CD4-positive, alpha-beta T cell (primary cell): ENCODE data around the gene C3orf80. TPM values are rescaled to one million over a fixed set of nuclear protein-coding genes. Genes with fewer than 3 reads are reported as not detected.

Source experiments
- ATAC-seq: fragments of 200-7000 bp; cut with Tn5 transposase; one replicate; pipeline ENCODE4 v1.10.0; 2022; ENCODE audit warnings: mild to moderate bottlenecking; ENCODE audit not compliant: poor library complexity
- CTCF ChIA-PET: fragments of 350-600 bp; sonication (Branson Sonifier 250); formaldehyde crosslinking; loops from one replicate; lab custom pipeline; 2021; ENCODE audit warnings: antibody characterized with exemption, inconsistent platforms; lab: Charles Lee
- POLR2A ChIA-PET: fragments of 350-600 bp; sonication (Branson Sonifier 250); formaldehyde crosslinking; loops from one replicate; lab custom pipeline; 2021; ENCODE audit warnings: antibody characterized with exemption, inconsistent platforms; lab: Charles Lee
- DNase-seq, 14 experiments: peaks; one replicate each; pipeline ENCODE4 v3.0.0-alpha.2; 2013 to 2020; ENCODE audit warnings: mixed read lengths in 2 of 14
- H3K27ac ChIP-seq, 2 donors: one replicate each; pipeline versions ENCODE4 v1.5.1 to v1.7.0; 2013; ENCODE audit warnings: low read length in 2 of 2, low read depth in 1 of 2, mild to moderate bottlenecking in 1 of 2
- H3K27me3 ChIP-seq, 2 experiments: 1 replicate in 1 of 2; 2 replicates in 1 of 2; pipeline versions ENCODE4 v1.6.1 to v1.7.0; 2013; ENCODE audit warnings: low read length in 2 of 2, control low read depth in 1 of 2, mild to moderate bottlenecking in 1 of 2, moderate library complexity in 1 of 2; ENCODE audit not compliant: insufficient read depth in 2 of 2, control insufficient read depth in 1 of 2
- H3K36me3 ChIP-seq: one replicate; pipeline ENCODE4 v1.6.1; 2013; ENCODE audit warnings: low read length, control low read depth; ENCODE audit not compliant: insufficient read depth
- H3K4me1 ChIP-seq: one replicate; pipeline ENCODE4 v1.6.1; 2013; ENCODE audit warnings: low read length, control low read depth; ENCODE audit not compliant: insufficient read depth
- H3K4me3 ChIP-seq: one replicate; pipeline ENCODE4 v1.5.1; 2013; ENCODE audit warnings: mild to moderate bottlenecking, low read length, moderate library complexity
- H3K9me3 ChIP-seq, 2 experiments: 1 replicate in 1 of 2; 2 replicates in 1 of 2; pipeline versions ENCODE4 v1.6.1 to v1.7.0; 2013; ENCODE audit warnings: low read length in 2 of 2, mild to moderate bottlenecking in 2 of 2, control low read depth in 1 of 2, moderate library complexity in 1 of 2; ENCODE audit not compliant: control insufficient read depth in 1 of 2, insufficient read depth in 1 of 2
- H3K27ac Mint-ChIP-seq: one replicate; pipeline ENCODE4 v1.8.0; 2020; ENCODE audit warnings: mixed read lengths
- H3K27me3 Mint-ChIP-seq: one replicate; pipeline ENCODE4 v1.8.0; 2021; ENCODE audit warnings: mixed read lengths
- H3K36me3 Mint-ChIP-seq: one replicate; pipeline ENCODE4 v1.8.0; 2021; ENCODE audit warnings: low read depth, mixed read lengths
- H3K4me1 Mint-ChIP-seq: one replicate; pipeline ENCODE4 v1.8.0; 2021; ENCODE audit warnings: low read depth, mixed read lengths
- H3K4me3 Mint-ChIP-seq: one replicate; pipeline ENCODE4 v1.8.0; 2020; ENCODE audit warnings: mild to moderate bottlenecking, mixed read lengths
- H3K9me3 Mint-ChIP-seq: one replicate; pipeline ENCODE4 v1.8.0; 2020; ENCODE audit warnings: mixed read lengths
- CTCF ChIP-seq: fragments of 200-600 bp; IDR thresholded peaks from one replicate; pipeline ENCODE4 v1.8.0; 2022; ENCODE audit warnings: antibody characterized with exemption, mild to moderate bottlenecking
- intact Hi-C, 2 experiments: fragments of 100-400 bp; cut with DNase I in 1 of 2; cut with micrococcal nuclease in 1 of 2; formaldehyde crosslinking; loops; one replicate each; pipeline versions ENCODE4 v1.15.1 to v1.9.0; 2023 to 2025; cut with DNase I, micrococcal nuclease
- total RNA-seq, 174 experiments: library from RNA in 2 of 174; stranded (reverse) in 2 of 174; gene quantifications; one replicate each; pipeline ENCODE4 v1.2.3 and lab custom pipeline; 2021 to 2026

Gene C3orf80
- total RNA-seq, 2 experiments from 2014 or later: not detected

GRCh38 chr3:160247766-160248165 lies 22.5 kb downstream of the C3orf80 start:
- Histone ChIP-seq H3K27ac (no peak overlapping the region), H3K9me3 (no peaks in the 10 kb centered on the region), H3K36me3 (no peaks in the 10 kb centered on the region), H3K27me3 (no peaks in the 10 kb centered on the region), H3K4me3 (no peak overlapping the region), H3K4me1 (no peaks in the 10 kb centered on the region)
- POLR2A ChIA-PET: no interaction called here
- Mint-ChIP-seq H3K4me1 (no peaks in the 10 kb centered on the region), H3K27me3 (peaks cover 6% of the 10 kb centered on the region), H3K36me3 (no peaks in the 10 kb centered on the region), H3K4me3 (no peak overlapping the region), H3K9me3 (peaks cover 4% of the 10 kb centered on the region), H3K27ac (no peak overlapping the region)
- CTCF ChIA-PET: no interaction called here
- TF ChIP-seq CTCF: no peak
- ATAC-seq: no peak
- intact Hi-C loops: no loop called here
- DNase-seq: no peak

GRCh38 chr3:160253298-160253697 lies 28.1 kb downstream of the C3orf80 start:
- CTCF ChIA-PET: no interaction called here
- H3K4me3 Mint-ChIP-seq: no peak overlapping the region
- POLR2A ChIA-PET: no interaction called here
- H3K27me3 ChIP-seq: no peaks in the 10 kb centered on the region
- H3K36me3 Mint-ChIP-seq: peaks cover 4% of the 10 kb centered on the region
- intact Hi-C loops: no loop called here
- no peaks in the 10 kb centered on the region for H3K9me3 Mint-ChIP-seq
- no peak overlapping the region for H3K27ac ChIP-seq
- H3K9me3 ChIP-seq: no peaks in the 10 kb centered on the region
- no peak overlapping the region for H3K4me3 ChIP-seq
- H3K4me1 Mint-ChIP-seq: no peaks in the 10 kb centered on the region
- no peaks in the 10 kb centered on the region for H3K36me3 ChIP-seq
- TF ChIP-seq CTCF: no peak
- no peak overlapping the region for H3K27ac Mint-ChIP-seq
- H3K27me3 Mint-ChIP-seq: no peaks in the 10 kb centered on the region
- no peak for ATAC-seq
- H3K4me1 ChIP-seq: no peaks in the 10 kb centered on the region
- DNase-seq: no peak

GRCh38 chr3:160257606-160258005 lies 32.4 kb downstream of the C3orf80 start:
- Mint-ChIP-seq H3K27me3 (no peaks in the 10 kb centered on the region), H3K36me3 (peaks cover 10% of the 10 kb centered on the region), H3K4me1 (no peaks in the 10 kb centered on the region), H3K9me3 (no peaks in the 10 kb centered on the region), H3K4me3 (no peak overlapping the region), H3K27ac (no peak overlapping the region)
- intact Hi-C loops: no loop called here
- ATAC-seq (no peak), DNase-seq (no peak)
- POLR2A ChIA-PET: no interaction called here
- peaks cover 3% of the 10 kb centered on the region for H3K36me3 ChIP-seq
- CTCF ChIA-PET: no interaction called here
- H3K27me3 ChIP-seq: no peaks in the 10 kb centered on the region
- H3K27ac ChIP-seq: no peak overlapping the region
- no peak overlapping the region for H3K4me3 ChIP-seq
- H3K9me3 ChIP-seq: no peaks in the 10 kb centered on the region
- H3K4me1 ChIP-seq: no peaks in the 10 kb centered on the region
- TF ChIP-seq CTCF: no peak
